Erythroblast (primary cell): Measurements from ENCODE around the gene DPP10.

Experiments
- GATA1 ChIP-seq: IDR thresholded peaks from 2 replicates; pipeline ENCODE4 v1.6.1; 2011; ENCODE audit warnings: low read depth, mild to moderate bottlenecking, control low read depth, low read length, moderate library complexity
- POLR2A ChIP-seq: IDR thresholded peaks from 2 replicates; pipeline ENCODE4 v1.6.1; 2011; ENCODE audit warnings: mild to moderate bottlenecking, low read length

GRCh38 chr2:115481842-115482241, 1039.4 kb downstream of the DPP10 start:
- TF ChIP-seq POLR2A (no peak), GATA1 (no peak)
